ENCODE data around the gene POFUT1.

DNA sequence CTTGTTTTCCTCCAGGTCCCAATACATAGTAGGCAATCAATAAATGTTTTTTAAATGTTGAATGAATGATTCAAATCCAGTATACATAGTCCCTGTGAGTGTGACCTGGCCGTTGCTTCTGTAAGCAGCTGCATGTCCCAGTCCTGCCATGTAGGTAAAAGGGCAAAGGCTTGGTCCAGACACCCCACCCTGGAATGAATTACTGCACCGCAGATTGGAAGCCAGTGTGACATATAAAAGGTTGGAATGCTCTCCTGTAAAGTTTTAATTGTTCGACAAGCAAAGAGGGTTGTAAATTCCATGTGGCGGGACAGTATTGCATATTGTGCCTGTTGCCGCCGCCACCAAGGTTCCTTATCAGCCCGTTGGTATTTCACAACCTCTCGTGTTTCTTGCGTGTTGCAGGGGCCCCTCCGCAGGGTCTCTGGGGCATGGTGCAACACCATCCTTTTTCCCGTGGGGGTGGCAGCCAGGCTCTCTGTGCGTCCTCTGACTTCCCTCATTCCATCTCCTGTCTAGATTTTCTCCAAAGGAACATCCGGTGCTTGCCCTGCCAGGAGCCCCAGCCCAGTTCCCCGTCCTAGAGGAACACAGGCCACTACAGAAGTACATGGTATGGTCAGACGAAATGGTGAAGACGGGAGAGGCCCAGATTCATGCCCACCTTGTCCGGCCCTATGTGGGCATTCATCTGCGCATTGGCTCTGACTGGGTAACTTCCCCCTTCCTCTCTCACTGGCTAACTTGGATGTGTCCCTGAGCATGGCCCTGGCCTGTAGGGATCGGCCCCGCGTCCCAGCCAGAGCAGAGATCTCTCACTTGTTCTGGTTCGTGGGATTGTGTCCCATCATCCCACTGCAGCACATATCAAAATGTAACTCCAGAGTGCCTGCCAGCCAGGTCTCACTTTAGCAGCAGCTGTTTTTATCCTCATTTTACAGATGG, 20.3 kb downstream of the POFUT1 start:
- TF ChIP-seq ZBTB17 (CRISPR knock-in tag; IDR thresholded peaks at IDR 0.05) (no peak), BRCA1 (IDR thresholded peaks at IDR 0.05) (no peak), BRCA1 (CRISPR knock-in tag; IDR thresholded peaks at IDR 0.05) (no peak), EP300 (IDR thresholded peaks at IDR 0.05; ENCODE audit: low read length) (no peak), POLR2A (conservative IDR thresholded peaks at IDR 0.05) (no peak), NR4A1 (CRISPR knock-in tag; IDR thresholded peaks at IDR 0.05) (no peak), NR4A1 (tag; IDR thresholded peaks at IDR 0.05) (no peak), JUND (IDR thresholded peaks at IDR 0.05; ENCODE audit: borderline replicate concordance, low read depth, low read length) (no peak), JUND (tag; IDR thresholded peaks at IDR 0.05; ENCODE audit: borderline replicate concordance, low read depth, low read length) (no peak), ZNF766 (CRISPR knock-in tag; conservative IDR thresholded peaks at IDR 0.05) (no peak), C11orf30 (IDR thresholded peaks at IDR 0.05; ENCODE audit: low read depth) (no peak), ZFX (CRISPR knock-in tag; IDR thresholded peaks at IDR 0.05) (no peak)
- TF ChIP-seq, protein P1, sequence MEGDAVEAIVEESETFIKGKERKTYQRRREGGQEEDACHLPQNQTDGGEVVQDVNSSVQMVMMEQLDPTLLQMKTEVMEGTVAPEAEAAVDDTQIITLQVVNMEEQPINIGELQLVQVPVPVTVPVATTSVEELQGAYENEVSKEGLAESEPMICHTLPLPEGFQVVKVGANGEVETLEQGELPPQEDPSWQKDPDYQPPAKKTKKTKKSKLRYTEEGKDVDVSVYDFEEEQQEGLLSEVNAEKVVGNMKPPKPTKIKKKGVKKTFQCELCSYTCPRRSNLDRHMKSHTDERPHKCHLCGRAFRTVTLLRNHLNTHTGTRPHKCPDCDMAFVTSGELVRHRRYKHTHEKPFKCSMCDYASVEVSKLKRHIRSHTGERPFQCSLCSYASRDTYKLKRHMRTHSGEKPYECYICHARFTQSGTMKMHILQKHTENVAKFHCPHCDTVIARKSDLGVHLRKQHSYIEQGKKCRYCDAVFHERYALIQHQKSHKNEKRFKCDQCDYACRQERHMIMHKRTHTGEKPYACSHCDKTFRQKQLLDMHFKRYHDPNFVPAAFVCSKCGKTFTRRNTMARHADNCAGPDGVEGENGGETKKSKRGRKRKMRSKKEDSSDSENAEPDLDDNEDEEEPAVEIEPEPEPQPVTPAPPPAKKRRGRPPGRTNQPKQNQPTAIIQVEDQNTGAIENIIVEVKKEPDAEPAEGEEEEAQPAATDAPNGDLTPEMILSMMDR (IDR thresholded peaks at IDR 0.05 in 2 of 3, conservative IDR thresholded peaks at IDR 0.05 in 1 of 3; ENCODE audit: insufficient read depth in 2 of 3, low read depth in 1 of 3, low read length in 3 of 3), result no peak
- TF ChIP-seq, protein P2, sequence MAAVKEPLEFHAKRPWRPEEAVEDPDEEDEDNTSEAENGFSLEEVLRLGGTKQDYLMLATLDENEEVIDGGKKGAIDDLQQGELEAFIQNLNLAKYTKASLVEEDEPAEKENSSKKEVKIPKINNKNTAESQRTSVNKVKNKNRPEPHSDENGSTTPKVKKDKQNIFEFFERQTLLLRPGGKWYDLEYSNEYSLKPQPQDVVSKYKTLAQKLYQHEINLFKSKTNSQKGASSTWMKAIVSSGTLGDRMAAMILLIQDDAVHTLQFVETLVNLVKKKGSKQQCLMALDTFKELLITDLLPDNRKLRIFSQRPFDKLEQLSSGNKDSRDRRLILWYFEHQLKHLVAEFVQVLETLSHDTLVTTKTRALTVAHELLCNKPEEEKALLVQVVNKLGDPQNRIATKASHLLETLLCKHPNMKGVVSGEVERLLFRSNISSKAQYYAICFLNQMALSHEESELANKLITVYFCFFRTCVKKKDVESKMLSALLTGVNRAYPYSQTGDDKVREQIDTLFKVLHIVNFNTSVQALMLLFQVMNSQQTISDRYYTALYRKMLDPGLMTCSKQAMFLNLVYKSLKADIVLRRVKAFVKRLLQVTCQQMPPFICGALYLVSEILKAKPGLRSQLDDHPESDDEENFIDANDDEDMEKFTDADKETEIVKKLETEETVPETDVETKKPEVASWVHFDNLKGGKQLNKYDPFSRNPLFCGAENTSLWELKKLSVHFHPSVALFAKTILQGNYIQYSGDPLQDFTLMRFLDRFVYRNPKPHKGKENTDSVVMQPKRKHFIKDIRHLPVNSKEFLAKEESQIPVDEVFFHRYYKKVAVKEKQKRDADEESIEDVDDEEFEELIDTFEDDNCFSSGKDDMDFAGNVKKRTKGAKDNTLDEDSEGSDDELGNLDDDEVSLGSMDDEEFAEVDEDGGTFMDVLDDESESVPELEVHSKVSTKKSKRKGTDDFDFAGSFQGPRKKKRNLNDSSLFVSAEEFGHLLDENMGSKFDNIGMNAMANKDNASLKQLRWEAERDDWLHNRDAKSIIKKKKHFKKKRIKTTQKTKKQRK (IDR thresholded peaks at IDR 0.05; ENCODE audit: borderline replicate concordance, low read depth, low read length), result no peak
- TF ChIP-seq, protein P3, sequence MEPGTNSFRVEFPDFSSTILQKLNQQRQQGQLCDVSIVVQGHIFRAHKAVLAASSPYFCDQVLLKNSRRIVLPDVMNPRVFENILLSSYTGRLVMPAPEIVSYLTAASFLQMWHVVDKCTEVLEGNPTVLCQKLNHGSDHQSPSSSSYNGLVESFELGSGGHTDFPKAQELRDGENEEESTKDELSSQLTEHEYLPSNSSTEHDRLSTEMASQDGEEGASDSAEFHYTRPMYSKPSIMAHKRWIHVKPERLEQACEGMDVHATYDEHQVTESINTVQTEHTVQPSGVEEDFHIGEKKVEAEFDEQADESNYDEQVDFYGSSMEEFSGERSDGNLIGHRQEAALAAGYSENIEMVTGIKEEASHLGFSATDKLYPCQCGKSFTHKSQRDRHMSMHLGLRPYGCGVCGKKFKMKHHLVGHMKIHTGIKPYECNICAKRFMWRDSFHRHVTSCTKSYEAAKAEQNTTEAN (CRISPR knock-in tag; IDR thresholded peaks at IDR 0.05), result no peak
- TF ChIP-seq, protein P4, sequence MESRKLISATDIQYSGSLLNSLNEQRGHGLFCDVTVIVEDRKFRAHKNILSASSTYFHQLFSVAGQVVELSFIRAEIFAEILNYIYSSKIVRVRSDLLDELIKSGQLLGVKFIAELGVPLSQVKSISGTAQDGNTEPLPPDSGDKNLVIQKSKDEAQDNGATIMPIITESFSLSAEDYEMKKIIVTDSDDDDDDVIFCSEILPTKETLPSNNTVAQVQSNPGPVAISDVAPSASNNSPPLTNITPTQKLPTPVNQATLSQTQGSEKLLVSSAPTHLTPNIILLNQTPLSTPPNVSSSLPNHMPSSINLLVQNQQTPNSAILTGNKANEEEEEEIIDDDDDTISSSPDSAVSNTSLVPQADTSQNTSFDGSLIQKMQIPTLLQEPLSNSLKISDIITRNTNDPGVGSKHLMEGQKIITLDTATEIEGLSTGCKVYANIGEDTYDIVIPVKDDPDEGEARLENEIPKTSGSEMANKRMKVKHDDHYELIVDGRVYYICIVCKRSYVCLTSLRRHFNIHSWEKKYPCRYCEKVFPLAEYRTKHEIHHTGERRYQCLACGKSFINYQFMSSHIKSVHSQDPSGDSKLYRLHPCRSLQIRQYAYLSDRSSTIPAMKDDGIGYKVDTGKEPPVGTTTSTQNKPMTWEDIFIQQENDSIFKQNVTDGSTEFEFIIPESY (CRISPR knock-in tag; IDR thresholded peaks at IDR 0.05), result no peak

All from K562 (cell line).